ENCODE data around the gene CHN1.
A peak's percentile ranks its signal among the peaks of the same experiment; 100 is the strongest.

Gene CHN1

DNA sequence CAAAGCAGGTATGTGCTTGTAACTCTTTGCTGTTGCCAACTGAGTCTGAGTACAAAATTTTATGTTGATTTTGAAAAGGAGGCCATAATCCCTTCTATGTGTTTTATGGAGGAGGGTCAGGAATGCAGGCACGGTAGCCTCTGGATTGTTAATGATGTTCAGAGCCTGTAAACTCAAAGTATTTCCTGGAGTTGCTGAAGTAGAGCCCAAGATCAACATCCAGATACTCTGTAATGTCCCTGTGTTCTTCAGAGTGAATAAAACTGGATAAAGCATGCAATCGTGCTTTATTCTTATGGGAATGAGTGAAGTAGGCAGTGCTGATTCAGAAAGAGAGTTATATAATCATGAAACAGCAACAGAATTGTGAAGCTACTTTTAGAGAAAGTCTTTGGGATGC lies 179.1 kb downstream of the CHN1 start:
- DNase-seq (ENCODE audit: low spot score) = no peak

DNA sequence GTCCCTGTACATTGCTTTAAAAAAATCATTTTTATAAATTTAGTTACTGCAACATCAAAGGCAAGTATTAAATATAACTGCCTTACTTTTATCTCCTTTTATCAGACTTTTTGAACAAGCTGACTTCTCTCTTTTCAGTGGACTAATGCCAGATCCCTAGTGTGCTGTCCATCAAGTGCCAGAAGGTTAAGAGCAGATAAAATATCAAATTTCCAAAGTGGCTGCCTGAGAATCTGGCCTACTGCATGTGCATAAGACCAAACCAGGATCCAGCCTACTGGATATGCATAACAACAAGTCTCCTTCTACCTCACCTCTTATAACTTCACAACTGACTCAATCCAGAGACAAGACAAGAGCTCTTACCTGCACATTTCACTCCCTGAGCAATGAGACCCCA lies 181.1 kb downstream of the CHN1 start:
- DNase-seq (ENCODE audit: low spot score) = no peak

DNA sequence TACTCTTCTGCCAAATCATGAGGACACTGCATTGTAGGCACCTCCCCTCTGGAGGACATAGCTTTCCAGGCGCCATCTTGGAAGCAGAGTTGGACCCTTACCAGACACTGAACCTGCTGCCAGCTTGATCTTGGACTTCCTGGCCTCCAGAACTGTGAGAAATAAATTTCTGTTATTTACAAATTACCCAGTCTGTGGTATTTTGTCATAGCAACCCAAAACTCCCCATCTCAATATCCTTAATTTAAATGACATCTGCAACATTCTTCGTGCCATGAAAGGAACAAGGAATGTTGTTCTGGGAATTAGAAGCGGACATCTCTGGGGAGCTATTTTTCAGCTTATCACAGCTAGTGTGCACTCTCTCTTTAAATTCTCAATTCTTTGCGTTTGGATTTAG lies 183.6 kb downstream of the CHN1 start:
- DNase-seq (ENCODE audit: low spot score) = no peak

DNA sequence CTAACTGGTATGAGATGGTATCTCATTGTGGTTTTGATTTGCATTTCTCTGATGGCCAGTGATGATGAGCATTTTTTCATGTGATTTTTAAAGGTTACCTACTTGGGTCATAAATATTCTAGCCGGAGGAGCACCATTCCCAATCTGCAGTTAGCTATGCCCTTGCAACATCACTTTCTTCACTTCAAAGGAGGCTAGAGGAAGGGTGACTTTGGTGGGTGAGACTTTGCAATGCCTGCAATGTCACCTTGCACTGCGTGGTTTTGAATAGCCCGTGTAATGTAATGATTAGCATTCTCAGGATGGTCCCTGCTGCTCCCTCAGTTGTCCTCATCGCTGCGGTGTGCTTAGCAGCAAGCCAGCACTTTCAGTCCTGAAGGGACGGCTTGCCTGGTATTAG lies 184.8 kb downstream of the CHN1 start:
- no peak for DNase-seq (ENCODE audit: low spot score)

DNA sequence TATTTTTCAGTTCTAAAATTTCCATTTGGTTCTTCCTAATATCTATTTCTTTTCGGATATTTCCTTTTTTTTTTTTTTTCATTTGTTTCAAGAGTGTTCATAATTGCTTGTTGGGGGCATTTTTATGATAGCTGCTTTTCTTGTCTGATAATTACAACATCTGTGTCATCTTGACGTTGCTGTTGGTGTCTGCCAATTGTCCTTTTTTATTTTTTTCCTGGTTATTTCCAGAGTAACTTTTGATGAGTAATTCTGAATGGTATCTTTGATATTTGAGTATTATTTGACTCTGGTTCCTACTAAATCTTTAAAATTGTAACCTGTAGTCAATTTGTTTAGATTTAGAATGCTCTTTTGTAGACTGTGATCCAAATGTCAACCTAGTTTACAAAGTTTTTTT lies 189.7 kb downstream of the CHN1 start:
- DNase-seq (ENCODE audit: low spot score) = no peak

DNA sequence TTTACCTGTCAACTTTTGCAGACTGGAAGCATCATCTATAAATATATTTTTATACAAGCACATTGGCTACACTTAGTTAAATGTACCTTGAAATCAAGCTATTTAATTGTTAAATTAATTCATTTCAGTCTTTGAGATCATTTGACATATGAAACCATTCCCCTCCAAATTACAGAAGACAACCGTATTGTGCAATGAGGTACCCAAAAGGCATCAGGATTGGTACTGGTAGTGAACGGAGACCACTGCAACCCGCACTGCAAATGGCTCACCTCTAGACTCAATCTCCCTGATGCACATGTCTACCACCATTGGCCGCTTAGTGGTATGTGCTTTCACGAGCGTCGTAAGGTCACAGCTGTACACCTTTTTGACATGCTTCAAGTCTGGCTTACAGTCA lies 193.1 kb downstream of the CHN1 start:
- no peak for DNase-seq (ENCODE audit: low spot score)

DNA sequence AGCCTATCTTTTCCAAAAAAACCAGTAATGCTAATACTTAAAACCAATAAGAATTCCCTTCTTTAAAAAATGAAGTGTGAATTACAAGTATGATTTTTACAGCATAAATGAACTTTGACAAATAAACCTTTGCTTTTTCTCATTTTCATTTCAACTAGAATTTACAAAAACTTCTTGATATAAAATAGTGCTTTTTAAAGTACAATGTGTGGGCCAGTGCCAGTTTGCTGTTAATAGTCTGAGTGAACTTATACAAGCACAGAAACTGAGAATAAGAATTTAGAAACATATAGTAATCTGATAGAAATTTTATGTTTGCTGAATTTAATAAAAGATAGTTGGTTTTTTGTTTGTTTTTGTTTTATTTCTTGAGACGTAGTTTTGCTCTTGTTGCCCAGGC lies 197.2 kb downstream of the CHN1 start:
- no peak for DNase-seq (ENCODE audit: low spot score)

DNA sequence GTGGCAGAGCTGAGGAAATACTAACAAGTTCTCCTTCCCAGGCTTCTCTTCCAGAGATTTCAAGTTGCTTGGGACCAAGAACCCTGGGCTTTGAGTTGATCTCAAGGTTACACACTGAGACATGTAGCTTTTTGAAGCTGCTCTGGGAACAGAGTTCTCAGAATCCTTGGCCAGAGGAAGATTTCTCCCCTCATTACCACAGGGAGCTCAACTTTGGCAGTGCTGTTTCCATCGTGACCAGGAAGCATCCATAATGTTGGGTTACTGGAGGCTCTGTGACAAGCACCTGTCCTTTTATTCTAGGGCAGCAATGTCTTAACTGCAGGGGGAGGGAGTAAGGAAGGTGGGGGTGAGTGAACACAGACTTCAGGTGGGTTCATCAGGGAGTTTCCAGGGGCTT lies 199.4 kb downstream of the CHN1 start:
- DNase-seq (ENCODE audit: low spot score) = no peak

DNA sequence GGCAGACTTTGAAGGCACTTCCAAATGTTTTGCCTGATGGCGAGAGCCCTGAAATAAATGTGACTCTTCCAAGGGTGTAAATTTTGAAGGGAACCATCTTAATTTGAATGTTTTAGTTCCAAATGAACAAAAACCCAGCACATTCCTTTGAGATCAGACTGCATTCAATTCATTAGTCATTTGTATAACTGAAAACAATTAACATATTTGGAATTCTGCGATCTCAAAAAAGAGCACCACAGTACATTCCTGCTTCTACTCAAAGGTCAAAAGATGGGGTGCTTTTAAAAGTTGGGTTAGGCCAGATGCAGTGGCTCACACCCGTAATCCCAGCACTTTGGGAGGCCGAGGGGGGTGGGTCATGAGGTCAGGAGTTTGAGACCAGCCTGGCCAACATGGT lies 202.7 kb downstream of the CHN1 start:
- DNase-seq (ENCODE audit: low spot score) = no peak

DNA sequence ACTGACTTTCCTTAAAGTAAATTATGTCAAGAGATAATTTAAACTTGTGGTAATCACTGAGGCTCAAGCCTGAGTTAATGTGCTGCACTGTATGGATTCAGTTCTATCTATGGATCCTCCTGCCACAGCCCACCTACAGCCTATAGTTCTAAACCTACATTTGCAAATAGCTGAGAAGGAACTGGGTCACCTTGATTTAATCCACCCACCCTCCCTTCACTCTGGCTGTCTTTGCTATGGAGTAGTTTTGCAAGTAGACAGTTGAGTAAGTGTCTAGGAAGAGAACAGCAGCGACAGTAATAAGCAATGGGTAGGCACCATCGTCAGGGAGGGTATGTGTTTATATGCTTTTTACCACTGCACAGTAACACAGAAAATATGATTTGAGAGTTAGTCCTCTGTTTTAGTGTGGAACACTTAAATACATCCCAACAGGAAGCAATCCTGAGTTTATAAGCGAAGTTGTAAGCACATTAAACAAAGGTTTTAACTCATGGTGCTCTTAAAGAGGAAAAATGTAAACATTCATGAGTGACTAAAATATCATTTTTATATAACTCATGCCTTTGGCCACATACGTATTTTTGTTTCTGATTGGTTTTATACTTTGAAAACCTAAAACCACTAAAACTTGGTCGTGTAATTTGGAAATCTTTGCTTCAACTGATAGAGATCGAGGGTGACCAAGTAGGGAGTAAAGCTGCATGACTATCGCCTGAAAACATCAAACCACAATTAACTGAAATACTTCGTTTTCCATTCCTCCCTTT lies 204.6 kb downstream of the CHN1 start:
- no peak for DNase-seq (ENCODE audit: low spot score)

DNA sequence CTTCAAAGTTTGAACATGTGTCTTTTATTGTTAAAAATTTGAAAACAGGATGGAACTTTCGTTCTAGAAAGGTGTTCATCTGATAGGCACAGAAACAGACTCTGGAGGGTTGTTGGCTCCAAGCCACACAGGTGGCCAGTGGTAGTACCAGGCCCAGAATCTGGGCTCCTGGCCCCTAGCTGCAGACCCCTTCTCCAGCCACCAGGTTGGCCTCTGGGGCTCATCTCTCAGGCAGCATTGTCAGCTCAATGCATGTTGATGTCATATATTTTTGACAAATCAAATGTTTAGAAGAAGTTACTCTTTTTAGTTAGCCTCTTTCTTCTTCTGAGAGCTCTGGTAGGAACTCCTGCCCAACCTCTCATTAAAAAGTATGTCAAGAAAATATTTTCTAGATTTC lies 206.4 kb downstream of the CHN1 start:
- no peak for DNase-seq (ENCODE audit: low spot score)

DNA sequence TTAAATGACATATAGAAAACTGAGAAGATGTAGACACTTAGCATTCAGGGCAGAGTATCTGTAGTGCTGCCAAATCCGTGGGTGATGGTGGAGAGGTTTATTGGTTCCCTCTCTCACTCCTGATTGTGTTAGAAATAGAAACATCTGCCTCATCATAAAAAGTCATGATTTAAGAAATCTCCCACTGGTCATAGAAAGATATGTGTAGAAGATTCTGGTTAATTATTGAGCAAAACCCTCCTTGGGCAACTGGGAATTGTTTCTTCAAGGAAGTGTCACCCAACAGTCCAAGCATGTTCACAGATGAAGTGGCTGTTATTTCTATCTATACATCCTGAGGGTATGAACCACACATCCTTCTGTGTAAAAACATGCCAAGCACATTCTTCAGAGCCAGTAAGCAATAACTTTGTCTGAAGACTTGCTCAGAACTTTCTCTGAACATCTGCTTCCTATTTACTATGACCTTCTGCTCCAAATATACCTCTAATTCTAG lies 207.4 kb downstream of the CHN1 start:
- peak; percentile 8 for DNase-seq (ENCODE audit: low spot score)

DNA sequence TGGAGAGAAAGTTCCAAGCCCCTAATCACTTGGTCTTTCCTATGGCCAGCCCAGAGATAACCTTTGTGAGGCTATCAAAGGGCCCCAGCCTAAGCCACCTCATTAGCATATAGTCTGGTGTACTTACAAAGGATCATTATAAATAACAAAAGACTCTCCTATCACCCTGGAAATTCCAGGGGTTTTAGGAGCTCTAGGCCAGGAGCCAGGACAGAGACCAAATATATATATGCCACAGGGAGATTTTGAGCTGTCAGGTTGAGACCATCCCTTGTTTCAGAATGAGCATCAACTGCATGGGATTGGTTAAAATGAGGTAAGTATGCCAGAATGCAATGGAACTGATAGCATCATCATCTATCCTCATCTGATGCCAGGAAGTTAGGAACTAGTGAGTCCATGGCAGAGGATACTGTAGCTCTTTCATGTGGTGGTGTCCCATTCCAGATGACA lies 208.8 kb downstream of the CHN1 start:
- no peak for DNase-seq (ENCODE audit: low spot score)

DNA sequence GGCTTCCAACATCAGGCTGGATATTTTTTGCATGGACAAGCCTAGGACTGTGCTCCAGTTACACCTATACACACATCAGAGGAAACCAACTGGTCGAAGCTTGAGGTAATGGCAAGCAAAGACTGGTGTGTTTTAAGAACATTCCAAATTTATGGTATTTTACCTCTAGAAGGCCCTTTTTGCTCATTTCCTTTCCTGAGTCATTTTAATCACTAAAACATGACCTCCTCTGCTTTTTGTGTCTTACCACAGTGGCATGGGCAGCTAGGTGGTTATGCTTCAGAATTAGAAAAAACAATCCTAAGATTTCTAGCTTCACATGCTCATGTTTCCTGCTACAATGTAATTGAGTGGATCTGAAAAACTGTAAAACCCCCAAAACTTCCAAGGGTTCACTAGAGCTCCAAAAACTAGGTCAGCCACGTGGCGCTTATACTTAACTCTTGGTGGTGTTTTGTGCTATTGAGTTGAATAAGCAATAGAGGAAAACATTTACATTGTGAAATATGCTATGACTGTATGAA lies 210.3 kb downstream of the CHN1 start:
- DNase-seq (ENCODE audit: low spot score) = no peak

DNA sequence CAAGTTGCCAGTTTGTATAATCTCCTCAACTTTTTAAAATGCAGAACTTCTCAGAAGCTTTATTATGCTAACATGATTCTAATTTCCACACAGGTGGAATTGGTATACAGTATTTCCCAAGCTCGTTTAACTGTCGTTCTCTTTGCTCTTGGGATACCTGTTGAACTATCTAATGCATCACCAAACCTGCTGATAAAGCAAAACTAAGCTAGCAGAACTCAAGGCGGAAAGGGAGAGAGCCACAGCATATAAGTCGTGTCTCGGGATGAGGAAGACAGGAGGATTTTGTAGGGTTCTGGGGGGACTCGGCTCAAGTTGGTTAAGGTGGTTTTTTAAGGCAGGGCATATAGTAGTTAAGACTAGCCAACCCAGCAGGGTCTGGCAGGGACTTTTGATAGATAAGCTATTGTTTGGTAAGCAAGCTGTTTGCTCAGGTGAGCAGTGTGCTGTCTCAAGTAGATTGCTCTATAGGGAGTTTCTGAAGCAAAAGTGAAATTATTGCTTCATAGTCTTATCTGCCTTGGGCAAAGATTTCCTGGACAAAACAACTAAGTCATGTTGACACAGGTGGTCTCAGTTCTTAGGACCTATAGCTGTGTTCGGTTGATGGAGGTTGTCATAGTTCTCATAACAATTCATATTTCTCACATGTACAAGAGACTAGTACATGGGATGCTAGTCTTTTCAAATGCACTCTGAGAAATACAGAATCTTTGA lies 212.7 kb downstream of the CHN1 start:
- no peak for DNase-seq (ENCODE audit: low spot score)

DNA sequence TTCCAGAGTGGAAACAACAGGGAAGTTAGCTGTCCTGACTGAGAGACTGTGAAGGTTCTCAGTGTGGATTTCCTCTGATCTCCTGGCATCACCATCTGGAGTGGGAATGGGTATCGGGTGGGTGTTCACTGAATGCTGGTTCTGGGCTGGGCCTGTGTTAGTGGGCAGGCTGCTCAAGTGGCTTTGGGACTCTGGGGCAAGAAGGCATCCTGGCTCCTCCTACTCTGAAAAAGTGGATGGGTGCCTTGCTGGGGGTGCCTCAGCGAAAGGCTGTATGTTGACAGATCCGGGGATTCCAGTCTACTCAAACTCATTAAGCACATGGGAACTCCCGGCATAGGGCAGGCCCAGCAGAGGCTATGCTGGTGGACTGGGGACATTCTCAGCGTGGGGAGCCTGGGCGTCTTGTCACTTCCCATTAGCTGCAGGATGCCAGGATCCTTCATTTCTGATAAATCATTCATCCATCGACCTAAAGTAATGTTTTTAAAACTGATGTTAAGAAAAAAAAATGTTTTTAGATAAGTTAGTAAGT lies 213.4 kb downstream of the CHN1 start:
- DNase-seq (ENCODE audit: low spot score) = no peak

DNA sequence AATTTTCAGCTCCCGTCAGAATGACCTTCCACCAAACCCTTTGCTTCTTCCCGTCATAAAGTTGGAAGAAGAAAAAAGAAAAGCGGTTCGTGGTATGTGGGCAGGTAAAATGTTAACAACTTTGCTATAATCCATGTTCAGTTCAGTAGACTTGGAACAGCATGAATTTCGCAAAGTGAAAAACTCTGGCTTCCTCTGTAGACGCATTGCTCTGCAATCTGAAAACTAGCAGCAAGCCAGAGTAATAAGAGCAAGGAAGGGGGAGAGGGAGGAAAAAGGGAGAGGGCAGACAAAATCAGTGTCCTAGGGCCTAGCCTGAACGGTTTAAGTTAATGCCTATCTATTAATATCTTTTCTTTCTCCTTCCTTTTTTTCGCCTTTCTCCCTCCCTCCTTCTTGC lies 214.2 kb downstream of the CHN1 start:
- DNase-seq (ENCODE audit: low spot score) = no peak

DNA sequence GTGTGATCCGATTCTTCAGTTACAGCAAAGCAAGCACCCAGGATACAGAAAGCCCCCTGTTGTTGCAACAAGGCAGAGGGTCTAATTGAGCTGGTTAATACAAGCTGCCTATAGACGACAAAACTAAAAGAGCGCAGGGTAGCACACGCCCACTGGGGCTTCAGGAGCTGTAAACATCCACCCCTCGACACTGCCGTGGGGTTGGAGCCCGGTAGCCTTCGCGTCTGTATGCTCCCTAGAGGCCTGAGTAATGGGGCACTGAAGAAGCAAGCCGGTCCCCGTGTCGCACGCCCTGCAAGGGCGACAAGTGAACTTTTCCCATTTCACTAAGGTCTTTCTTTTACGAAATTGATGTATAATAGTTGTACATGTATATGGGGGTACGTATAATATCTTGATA lies 216.2 kb downstream of the CHN1 start:
- no peak for DNase-seq (ENCODE audit: low spot score)

DNA sequence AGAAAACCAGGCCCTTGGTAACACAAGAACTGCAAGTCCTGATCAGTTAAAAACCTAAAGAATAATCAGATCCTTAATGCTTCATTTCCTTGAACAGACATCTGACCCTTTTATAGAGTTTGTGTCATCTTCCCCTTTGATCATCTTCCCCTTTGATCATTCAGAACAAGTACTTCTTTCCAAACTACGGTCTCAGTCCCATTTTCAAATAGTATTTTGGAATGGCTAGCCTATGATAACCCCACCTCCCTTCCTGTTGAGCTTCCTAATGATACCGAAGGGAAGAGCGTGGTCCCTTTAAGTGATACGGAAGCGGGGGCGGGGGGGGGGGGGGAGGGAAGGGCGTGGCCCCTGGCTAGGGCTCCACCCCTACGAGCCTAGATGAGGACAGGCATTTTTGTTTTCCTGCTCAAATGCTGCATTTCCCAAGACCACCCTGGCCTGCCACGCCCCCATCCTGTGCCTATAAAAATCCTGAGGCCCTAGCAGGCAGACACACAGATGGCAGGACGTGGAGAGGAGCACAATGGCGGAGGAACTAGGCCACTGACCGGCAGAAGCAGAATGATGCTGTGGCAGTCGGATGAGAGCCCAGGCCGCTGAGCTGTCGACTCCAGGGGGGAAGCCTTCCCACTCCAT lies 216.8 kb downstream of the CHN1 start:
- no peak for DNase-seq (ENCODE audit: low spot score)

DNA sequence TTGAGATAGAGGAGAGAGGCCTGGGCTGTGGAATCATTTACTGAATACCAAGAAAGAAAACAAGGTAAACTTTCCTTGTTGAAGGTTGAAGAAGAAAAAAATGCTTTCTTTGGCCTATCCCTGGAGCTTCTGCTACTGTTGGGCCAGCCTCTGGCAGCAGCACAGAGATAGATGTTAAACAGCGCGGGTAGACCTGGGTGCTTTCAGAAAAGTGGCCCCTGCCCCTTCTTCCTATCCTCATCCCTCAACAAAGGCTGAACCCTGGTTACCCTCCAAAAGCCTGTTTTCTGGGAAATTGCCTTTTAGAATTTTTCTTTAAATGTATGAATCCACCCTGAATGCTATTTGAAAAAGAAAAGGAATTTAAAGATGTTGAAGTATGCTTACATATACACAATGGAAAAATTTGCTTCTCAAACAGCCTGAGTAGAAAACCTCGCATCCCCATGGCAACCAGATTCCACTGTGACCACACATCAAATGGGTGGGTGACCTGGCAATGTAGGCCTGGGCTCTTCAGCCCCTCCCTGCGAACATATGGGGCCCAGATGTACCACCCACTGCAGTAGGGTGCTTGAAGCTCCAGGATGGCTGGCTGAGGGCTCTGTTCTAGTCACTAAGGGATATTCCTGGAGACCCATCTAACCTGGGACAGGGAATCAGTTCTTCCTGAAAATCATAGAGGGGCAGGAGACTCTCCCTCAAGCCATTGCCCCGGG lies 217.5 kb downstream of the CHN1 start:
- no peak for DNase-seq (ENCODE audit: low spot score)

DNA sequence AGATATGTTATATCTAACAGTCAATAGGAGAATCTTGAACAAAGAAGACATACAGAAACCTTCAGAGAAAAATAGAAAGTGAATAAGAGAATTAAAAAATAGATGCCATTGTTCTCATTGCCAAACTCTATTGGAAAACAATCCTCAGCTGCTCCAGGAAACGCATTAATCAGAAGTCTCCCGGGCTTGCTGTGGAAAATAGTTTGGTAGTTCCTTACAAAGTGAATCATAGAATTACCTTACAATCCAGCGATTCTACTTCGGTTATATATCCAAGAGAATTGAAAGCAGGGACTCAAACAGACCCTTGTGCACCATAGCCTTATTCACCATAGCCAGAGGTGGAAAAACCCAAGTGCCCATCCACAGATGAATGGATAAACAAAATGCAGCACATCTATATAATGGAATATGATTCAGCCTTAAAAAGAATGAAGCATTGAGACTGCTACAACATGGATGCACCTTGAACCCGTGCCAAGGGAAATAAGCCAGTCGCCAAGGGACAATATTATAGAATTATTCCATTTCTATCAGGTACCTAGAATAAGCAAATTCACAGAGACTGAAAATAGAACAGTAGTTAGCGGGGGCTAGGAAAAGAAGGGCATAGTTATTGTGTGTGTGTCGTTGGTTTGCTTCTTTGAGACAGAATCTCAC lies 219.0 kb downstream of the CHN1 start:
- peak; percentile 52 for DNase-seq (ENCODE audit: low spot score)

All from kidney capillary endothelial cell (primary cell).